Activated naive CD8-positive, alpha-beta T cell treated with anti-CD3 and anti-CD28 coated beads for 36 hours (primary cell): Measurements from ENCODE around the gene ANKS4B. TPM values are rescaled to one million over a fixed set of nuclear protein-coding genes. Genes with fewer than 3 reads are reported as not detected.
A peak's percentile ranks its signal among the peaks of the same experiment; 100 is the strongest.
"Not testable (repeated sequence)": the region's sequence is repeated elsewhere in the genome, so short reads cannot be mapped to it uniquely, and the experiment has no call there.

Experiments used
- DNase-seq: peaks from one replicate; pipeline ENCODE4 v3.0.0; 2021
- H3K27ac Mint-ChIP-seq: one replicate; pipeline ENCODE4 v1.8.0; 2022; ENCODE audit warnings: mild to moderate bottlenecking, moderate library complexity, mixed read lengths
- H3K27me3 Mint-ChIP-seq: one replicate; pipeline ENCODE4 v1.8.0; 2022; ENCODE audit warnings: mild to moderate bottlenecking, mixed read lengths
- H3K36me3 Mint-ChIP-seq: one replicate; pipeline ENCODE4 v1.8.0; 2021; ENCODE audit warnings: mild to moderate bottlenecking, mixed read lengths
- H3K4me1 Mint-ChIP-seq: one replicate; pipeline ENCODE4 v1.8.0; 2021; ENCODE audit warnings: mixed read lengths
- H3K4me3 Mint-ChIP-seq: one replicate; pipeline ENCODE4 v1.8.0; 2022; ENCODE audit warnings: mild to moderate bottlenecking, moderate library complexity, mixed read lengths
- H3K9me3 Mint-ChIP-seq: one replicate; pipeline ENCODE4 v1.8.0; 2022; ENCODE audit warnings: mixed read lengths
- total RNA-seq, 2 experiments: library from RNA; stranded (reverse); gene quantifications; one replicate each; pipeline ENCODE4 v1.2.3, GENCODE V29; 2021

The ANKS4B gene, protein sequence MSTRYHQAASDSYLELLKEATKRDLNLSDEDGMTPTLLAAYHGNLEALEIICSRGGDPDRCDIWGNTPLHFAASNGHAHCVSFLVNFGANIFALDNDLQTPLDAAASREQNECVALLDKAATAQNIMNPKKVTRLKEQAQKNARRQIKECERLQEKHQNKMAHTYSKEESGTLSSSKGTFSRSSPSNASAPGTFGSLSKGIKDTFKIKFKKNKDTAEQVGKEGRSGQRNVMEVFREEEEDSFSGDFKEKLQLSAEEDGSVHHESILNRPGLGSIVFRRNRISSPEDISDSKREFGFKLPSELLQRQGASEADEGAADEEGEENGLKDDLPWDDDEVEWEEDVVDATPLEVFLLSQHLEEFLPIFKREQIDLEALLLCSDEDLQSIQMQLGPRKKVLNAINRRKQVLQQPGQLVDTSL
- not detected for total RNA-seq

DNA sequence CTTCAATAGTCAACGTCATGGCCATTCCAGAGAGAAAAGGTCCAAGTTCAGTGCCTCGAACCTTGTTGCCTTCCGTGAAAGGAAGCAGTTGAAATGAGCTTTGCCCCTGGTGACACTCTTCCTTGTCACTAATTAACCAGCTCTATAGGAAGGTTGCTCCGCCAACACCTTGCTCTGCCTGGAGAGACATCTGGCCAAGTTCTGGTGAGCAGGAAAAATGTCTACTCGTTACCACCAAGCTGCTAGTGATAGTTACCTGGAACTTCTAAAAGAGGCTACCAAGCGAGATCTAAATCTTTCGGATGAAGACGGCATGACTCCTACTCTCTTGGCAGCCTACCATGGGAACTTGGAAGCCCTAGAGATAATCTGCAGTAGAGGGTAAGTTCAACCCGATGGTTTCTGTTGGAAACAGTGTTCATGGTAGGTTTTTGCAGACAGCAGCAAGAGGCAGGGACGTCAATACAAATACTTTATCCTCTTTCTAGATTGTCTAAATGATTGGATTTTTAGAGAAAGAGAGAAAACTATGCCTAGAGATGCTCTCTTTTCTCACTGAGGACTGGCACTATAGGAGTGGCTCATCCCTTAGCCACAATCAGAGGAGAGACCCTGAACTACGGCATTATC lies at the start of gene ANKS4B:
Gene ANKS4B (plus strand): TSS at position 179 of the 630 bp plus-strand sequence. CDS start 39 bp downstream, at position 218.
- H3K9me3 Mint-ChIP-seq = no peaks in the 10 kb centered on the region
- no peak within 1 kb of the TSS for H3K4me3 Mint-ChIP-seq

DNA sequence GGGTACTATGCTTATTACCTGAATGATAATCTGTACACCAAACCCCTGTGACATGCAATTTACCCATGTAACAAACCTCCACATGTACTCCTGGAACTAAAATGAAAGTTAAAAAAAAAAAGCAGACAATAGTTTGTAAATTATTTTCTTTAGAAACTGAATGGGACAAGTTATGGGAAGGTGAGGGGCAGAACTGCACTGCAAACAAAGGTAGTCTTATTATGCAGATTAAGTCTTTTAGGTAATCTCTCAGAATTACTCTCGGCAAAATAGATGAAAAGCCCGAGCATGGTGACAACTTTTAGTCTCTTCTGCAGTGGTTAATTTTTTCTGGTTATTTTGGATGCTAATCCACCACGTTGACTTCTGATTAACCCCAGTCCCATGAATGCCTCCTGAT lies 49.5 kb upstream of the ANKS4B start:
- Mint-ChIP-seq H3K36me3 (peaks cover 37% of the 10 kb centered on the region), H3K27ac (no peak overlapping the region), H3K9me3 (peaks cover 14% of the 10 kb centered on the region), H3K4me1 (peaks cover 6% of the 10 kb centered on the region), H3K4me3 (no peak overlapping the region), H3K27me3 (peaks cover 4% of the 10 kb centered on the region)
- no peak for DNase-seq

More for the DNA sequence above, at the start of gene ANKS4B:
- Mint-ChIP-seq H3K4me1 (no peaks in the 10 kb centered on the region), H3K27me3 (peaks cover 58% of the 10 kb centered on the region), H3K27ac (no peak within 1 kb of the TSS), H3K36me3 (no peaks in the 10 kb centered on the region)
- no peak for DNase-seq

DNA sequence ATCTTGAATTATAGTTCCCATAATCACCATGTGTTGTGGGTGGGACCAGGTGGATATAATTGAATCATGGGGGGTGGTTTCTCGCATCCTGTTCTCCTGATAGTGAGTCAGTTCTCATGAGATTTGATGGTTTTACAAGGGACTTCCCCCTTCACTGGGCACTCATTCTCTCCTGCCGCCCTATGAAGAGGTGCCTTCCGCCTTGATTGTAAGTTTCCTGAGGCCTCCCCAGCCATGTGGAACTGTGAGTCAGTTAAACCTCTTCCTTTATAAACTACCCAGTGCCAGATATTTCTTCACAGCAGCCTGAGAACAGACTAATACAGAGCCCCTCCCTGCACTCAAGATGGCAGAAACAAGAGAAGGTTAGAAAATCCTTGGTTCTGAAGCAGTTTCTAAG lies 48.7 kb upstream of the ANKS4B start:
- no peak overlapping the region for H3K4me3 Mint-ChIP-seq
- peaks cover 6% of the 10 kb centered on the region for H3K4me1 Mint-ChIP-seq
- peak; percentile 9 for DNase-seq
- H3K27me3 Mint-ChIP-seq = peaks cover 8% of the 10 kb centered on the region
- H3K27ac Mint-ChIP-seq = peak overlapping the region; percentile 40
- H3K36me3 Mint-ChIP-seq = peaks cover 30% of the 10 kb centered on the region
- peaks cover 14% of the 10 kb centered on the region for H3K9me3 Mint-ChIP-seq

DNA sequence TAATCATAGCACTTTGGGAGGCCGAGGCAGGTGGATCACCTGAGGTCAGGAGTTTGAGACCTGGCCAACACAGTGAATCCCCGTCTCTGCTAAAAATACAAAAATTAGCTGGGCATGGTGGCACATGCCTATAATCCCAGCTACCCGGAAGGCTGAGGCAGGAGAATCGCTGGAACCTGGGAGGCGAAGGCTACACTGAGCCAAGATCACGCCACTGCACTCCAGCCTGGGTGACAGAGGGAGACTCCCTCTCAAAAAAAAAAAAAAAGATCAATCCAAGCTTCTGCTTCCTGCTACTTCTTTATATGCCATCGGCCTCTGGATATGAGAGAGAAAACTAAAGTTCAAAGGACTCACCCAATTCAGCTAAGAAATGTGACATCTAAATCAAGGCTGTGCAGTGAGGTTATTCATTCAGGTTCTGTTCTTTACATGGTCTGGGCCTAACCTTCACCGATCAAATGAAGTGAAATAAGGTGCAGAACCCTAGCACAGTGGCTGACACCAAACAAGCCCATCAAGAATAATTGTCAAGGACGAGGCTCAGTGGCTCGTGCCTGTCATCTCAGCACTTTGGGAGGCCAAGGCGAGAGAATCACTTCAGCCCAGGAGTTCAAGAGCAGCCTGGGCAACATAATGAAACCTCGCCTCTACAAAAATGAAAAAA lies 47.7 kb upstream of the ANKS4B start:
- H3K36me3 Mint-ChIP-seq = peaks cover 27% of the 10 kb centered on the region
- no peak for DNase-seq

DNA sequence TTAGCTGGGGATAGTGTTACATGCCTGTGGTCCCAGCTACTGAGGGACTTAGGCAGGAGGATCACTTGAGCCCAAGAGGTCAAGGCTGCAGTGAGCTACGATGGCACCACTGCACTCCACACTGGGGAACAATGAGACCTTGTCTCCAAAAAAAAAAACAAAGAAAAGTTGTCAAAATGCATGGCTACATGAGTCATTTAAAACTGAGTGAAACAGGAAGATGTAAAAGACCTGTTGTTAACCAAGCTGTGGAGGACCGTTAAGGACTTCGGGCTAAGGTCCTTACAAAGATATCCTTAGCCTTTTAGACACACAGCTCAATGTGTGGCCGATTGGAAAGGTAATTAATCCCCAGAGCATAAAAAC lies 47.2 kb upstream of the ANKS4B start:
- H3K27ac Mint-ChIP-seq = no peak overlapping the region
- no peak overlapping the region for H3K4me3 Mint-ChIP-seq
- H3K27me3 Mint-ChIP-seq = peaks cover 15% of the 10 kb centered on the region
- H3K9me3 Mint-ChIP-seq = peaks cover 16% of the 10 kb centered on the region
- H3K36me3 Mint-ChIP-seq = peaks cover 22% of the 10 kb centered on the region
- no peak for DNase-seq
- peaks cover 6% of the 10 kb centered on the region for H3K4me1 Mint-ChIP-seq

More for the DNA sequence above, 47.7 kb upstream of the ANKS4B start:
- Mint-ChIP-seq H3K27me3 (peaks cover 15% of the 10 kb centered on the region), H3K4me3 (no peak overlapping the region), H3K27ac (no peak overlapping the region), H3K9me3 (peaks cover 16% of the 10 kb centered on the region), H3K4me1 (peaks cover 6% of the 10 kb centered on the region)

DNA sequence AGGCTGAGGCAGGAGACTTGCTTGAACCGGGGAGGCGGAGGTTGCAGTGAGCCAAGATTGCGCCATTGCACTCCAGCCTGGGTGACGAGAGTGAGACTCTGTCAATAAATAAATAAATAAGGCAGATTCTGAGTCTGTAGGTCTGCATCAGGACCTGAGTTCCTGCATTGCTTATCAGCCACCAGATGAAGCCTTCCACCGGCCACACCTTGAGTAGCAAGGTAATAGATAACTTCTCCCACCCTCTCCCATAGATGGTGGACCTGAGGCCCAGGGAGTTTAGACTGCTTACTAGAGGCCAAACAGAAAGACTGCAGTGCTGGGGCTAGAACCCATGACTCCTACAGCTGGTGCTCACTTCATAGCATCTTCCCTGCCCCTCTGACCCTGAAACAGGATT lies 44.2 kb upstream of the ANKS4B start:
- DNase-seq = no peak
- H3K4me1 Mint-ChIP-seq = peaks cover 6% of the 10 kb centered on the region
- no peak overlapping the region for H3K27ac Mint-ChIP-seq
- peaks cover 8% of the 10 kb centered on the region for H3K9me3 Mint-ChIP-seq
- H3K36me3 Mint-ChIP-seq = peaks cover 10% of the 10 kb centered on the region
- peaks cover 20% of the 10 kb centered on the region for H3K27me3 Mint-ChIP-seq
- H3K4me3 Mint-ChIP-seq = no peak overlapping the region

DNA sequence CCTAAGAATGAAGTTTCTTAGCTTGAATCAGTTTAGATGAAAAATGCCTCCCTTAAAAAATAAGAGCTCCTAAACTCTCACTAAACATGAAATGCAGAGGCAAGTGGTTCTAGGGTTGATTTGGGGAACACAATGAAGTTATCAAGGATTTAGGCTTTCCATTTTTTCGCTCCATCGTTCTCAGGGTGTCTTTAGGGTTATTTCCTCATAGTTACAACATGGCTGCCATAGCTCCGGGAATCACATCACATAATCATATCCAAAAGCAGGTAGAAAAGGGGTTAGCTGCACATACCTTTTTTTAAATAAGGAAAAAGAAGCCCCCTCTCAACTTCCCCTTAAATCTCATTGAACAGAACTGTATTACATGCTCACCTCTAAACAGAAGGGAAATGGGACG lies 43.5 kb upstream of the ANKS4B start:
- no peak for DNase-seq
- Mint-ChIP-seq H3K9me3 (peaks cover 3% of the 10 kb centered on the region), H3K36me3 (peaks cover 4% of the 10 kb centered on the region), H3K27me3 (peaks cover 22% of the 10 kb centered on the region), H3K4me1 (peaks cover 8% of the 10 kb centered on the region), H3K27ac (no peak overlapping the region), H3K4me3 (no peak overlapping the region)

DNA sequence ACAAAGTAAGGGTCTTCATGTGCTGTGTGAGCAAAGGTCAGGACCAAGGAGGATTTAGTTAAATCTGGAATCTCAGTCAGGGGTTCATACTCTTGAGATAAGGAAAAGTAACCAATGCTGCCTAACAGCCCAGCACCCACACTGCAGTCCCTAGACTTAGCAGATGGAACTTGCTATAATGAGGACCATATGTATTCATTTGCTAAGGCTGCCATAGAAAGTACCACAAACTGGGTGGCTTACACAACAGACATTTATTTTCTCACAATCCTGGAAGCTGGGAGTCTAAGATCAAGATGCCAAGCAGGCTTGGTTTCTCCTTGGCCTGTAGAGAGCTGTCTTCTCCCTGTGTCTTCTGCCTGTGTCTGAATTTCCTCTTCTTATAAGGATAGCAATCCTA lies 42.9 kb upstream of the ANKS4B start:
- H3K36me3 Mint-ChIP-seq = no peaks in the 10 kb centered on the region
- H3K27ac Mint-ChIP-seq = no peak overlapping the region
- peaks cover 8% of the 10 kb centered on the region for H3K4me1 Mint-ChIP-seq
- peaks cover 22% of the 10 kb centered on the region for H3K27me3 Mint-ChIP-seq
- H3K9me3 Mint-ChIP-seq = peaks cover 2% of the 10 kb centered on the region
- H3K4me3 Mint-ChIP-seq = no peak overlapping the region
- DNase-seq = no peak

DNA sequence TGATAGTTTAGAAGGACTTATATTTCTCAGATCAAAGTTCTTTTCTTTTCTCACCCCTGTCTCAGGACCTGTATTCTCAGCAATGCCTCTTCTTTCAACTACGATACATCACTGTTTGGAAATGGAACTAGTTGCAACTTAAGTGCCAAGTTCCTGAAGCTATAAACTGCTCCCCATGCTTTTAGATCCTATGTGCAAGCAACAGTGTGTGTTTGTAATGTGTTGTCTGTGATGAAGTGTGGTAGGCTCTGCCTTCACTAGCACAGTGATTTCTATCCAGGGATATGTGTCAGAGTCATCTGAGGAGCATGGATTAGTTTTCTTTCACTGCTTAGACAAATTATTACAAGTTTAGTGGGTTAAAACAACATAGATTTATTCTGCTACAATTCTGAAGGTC lies 40.5 kb upstream of the ANKS4B start:
- Mint-ChIP-seq H3K27me3 (peaks cover 22% of the 10 kb centered on the region), H3K27ac (no peak overlapping the region), H3K9me3 (peaks cover 2% of the 10 kb centered on the region), H3K4me3 (no peak overlapping the region), H3K4me1 (peaks cover 8% of the 10 kb centered on the region), H3K36me3 (no peaks in the 10 kb centered on the region)
- DNase-seq = no peak

DNA sequence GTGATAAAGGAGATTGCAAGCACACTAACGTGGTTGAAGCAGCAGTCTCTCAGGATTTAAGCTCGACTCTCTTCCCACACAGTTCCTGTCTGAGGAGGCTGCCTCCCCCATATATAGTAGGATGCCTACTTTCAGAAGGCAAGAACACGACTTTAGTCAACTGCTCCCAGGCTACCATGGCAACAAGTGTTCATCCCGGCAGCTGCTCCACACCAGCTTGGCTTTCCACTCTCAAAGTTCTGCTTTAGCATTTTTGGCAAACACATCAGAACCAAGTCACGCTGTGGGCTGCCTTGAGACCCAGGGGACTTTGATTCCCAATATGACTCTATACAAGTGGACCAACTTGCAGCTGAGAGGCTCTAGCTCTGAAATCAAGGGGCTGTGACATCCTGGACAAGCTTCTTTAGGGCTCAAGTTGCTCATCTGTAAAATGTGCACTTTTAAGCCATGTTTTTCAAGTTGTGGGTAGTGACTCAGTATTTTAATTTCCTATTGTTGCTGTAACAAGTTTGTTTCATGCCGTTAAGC lies 38.7 kb upstream of the ANKS4B start:
- Mint-ChIP-seq H3K36me3 (no peaks in the 10 kb centered on the region), H3K27ac (no peak overlapping the region), H3K4me1 (peaks cover 5% of the 10 kb centered on the region), H3K27me3 (peaks cover 26% of the 10 kb centered on the region), H3K4me3 (no peak overlapping the region), H3K9me3 (peaks cover 2% of the 10 kb centered on the region)
- no peak for DNase-seq

DNA sequence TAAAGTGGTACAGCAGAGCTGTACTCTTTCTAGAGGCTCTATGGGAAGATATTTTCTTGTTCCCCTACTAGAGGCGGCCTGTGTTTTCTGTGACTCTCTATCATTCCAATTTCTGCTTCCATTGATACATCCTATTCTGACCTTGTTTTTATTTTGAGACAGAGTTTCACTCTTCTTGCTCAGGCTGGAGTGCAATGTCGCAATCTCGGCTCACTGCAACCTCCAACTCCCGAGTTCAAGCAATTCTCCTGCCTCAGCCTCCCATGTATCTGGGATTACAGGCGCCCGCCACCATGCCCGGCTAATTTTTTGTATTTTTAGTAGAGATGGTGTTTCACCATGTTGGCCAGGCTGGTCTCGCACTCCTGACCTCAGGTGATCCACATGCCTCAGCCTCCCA lies 38.2 kb upstream of the ANKS4B start:
- H3K27me3 Mint-ChIP-seq = peaks cover 22% of the 10 kb centered on the region
- H3K9me3 Mint-ChIP-seq = not testable (repeated sequence)

DNA sequence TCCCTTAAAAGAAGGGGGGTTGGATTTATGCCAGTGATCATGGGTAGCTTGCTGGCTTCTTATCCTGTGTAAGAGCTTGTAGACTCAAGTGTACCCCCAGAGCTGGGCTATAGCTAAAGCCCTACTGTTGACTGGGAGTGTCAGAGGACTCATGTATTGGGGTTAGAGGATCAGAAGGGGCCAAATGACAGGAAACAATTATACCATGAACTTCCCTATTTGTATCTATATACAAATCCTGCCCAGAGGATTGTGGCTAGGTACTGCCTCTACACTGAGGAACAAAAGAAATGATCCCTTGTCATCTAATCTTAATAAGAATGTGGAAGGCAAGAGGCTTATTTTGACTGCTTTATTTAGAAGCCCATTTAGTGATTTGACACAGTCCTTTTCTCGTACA lies 36.4 kb upstream of the ANKS4B start:
- Mint-ChIP-seq H3K27me3 (peaks cover 27% of the 10 kb centered on the region), H3K27ac (no peak overlapping the region)
- no peak for DNase-seq

More for the DNA sequence above, 38.2 kb upstream of the ANKS4B start:
- not testable (repeated sequence) for H3K27ac Mint-ChIP-seq, DNase-seq, H3K36me3 Mint-ChIP-seq, H3K4me1 Mint-ChIP-seq, H3K4me3 Mint-ChIP-seq

DNA sequence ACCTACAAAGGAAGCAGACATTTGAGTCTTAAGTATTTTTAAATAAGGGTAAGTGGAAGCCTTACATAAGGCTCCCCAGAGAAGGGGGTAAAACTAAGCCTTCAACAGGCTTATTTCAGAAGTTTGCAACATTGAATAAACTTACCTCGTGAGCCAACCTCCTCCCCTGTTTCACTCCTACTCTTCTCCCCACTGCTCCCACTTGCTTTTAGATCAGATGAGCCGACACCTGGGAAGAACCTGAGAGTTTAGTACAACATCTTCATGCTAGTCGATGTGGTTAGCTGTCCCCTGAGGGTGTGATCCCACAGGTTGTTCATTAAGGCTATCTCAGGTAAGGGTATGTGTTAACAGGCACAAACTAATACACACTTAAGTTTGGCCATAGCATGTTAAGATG lies 35.9 kb upstream of the ANKS4B start:
- Mint-ChIP-seq H3K4me3 (no peak overlapping the region), H3K27me3 (peaks cover 31% of the 10 kb centered on the region), H3K36me3 (no peaks in the 10 kb centered on the region), H3K27ac (no peak overlapping the region), H3K9me3 (no peaks in the 10 kb centered on the region), H3K4me1 (peaks cover 5% of the 10 kb centered on the region)
- DNase-seq = no peak

More for the DNA sequence above, 36.4 kb upstream of the ANKS4B start:
- Mint-ChIP-seq H3K4me3 (no peak overlapping the region), H3K9me3 (no peaks in the 10 kb centered on the region), H3K4me1 (peaks cover 5% of the 10 kb centered on the region), H3K36me3 (no peaks in the 10 kb centered on the region)

DNA sequence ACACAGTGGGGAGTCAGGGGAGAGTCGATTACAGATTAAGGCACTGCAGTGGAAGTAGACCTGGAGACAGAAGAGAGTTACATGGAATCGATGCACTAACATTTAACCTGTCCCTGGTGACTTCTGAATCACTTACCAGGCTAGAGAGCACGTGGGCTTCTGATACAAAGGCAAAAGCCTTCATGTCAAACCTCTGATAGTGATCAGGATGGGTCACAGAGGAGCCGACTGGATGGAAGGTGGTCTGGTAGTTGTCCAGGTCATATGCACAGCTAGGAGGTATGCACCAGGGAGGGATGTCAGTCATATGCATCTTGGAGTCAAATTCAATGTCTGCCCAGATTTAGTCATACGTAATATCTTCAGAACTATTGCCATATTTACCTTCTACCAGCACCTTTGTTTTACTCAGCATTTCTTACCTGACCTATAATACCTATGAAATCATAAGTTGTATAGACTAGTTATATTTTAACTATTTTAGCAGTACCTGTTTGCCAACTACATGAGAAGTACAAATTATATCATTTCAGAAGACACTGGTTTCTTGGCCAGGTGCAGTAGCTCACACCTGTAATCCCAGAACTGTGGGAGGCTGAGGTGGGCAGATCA lies 33.8 kb upstream of the ANKS4B start:
- no peak for DNase-seq
- Mint-ChIP-seq H3K4me3 (no peak overlapping the region), H3K27me3 (peaks cover 24% of the 10 kb centered on the region), H3K9me3 (no peaks in the 10 kb centered on the region), H3K27ac (no peak overlapping the region), H3K36me3 (no peaks in the 10 kb centered on the region), H3K4me1 (peaks cover under 1% of the 10 kb centered on the region)
